Right lung (tissue), 5 donors: Measurements from ENCODE around the gene FKBP14. TPM values are rescaled to one million over a fixed set of nuclear protein-coding genes. Genes with fewer than 3 reads are reported as not detected.
"Not testable (repeated sequence)": the region's sequence is repeated elsewhere in the genome, so short reads cannot be mapped to it uniquely, and the experiment has no call there.

Experiments used
- DNase-seq, 2 donors: peaks; one replicate each; pipeline ENCODE4 v3.0.0-alpha.2; 2013
- polyA plus RNA-seq, 5 donors: library from polyadenylated mRNA; unstranded; fragments of 120-200 nt; gene quantifications; one replicate each; pipeline versions ENCODE4 v1.2.1 to v1.2.3, GENCODE V29; 2013; ENCODE audit warnings: inconsistent platforms in 1 of 5, low replicate concordance in 1 of 5; ENCODE audit not compliant: insufficient read length in 5 of 5, insufficient read depth in 1 of 5

The FKBP14 gene
- polyA plus RNA-seq, 5 donors: 27.5 to 37.3 (median 33.9) TPM

- DNase-seq: no peak
Measured at GRCh38 chr7:29962035-29962434, 64.5 kb downstream of the FKBP14 start.

- DNase-seq: not testable (repeated sequence)
Measured at GRCh38 chr7:29961611-29962010, 64.9 kb downstream of the FKBP14 start.

Other genes with a start within 250 kb of the FKBP14 start
- gene WIPF3, start 220.2 kb downstream of the FKBP14 start, polyA plus RNA-seq: 1 to 10 TPM in 4 of 5 donors, under 1 TPM in 1; 0.90 to 1.9 (median 1.3) TPM
- 10 to 100 TPM; 31.8 to 42.1 (median 37.8) TPM for gene SCRN1, start 36.9 kb downstream of the FKBP14 start, polyA plus RNA-seq
- 10 to 100 TPM; 11.2 to 20.2 (median 17.2) TPM for gene PLEKHA8, start 1.7 kb upstream of the FKBP14 start, polyA plus RNA-seq
- gene MTURN, start 108.3 kb upstream of the FKBP14 start, polyA plus RNA-seq: 10 to 100 TPM; 53.3 to 78.4 (median 67.7) TPM